Islet precursor cell (in vitro differentiated cells): Measurements from ENCODE around the gene MAN1C1.
"Not testable (repeated sequence)": the region's sequence is repeated elsewhere in the genome, so short reads cannot be mapped to it uniquely, and the experiment has no call there.

ENCODE experiments used
- DNase-seq: peaks from one replicate; pipeline ENCODE4 v3.0.0-alpha.2; 2018

Gene MAN1C1

DNA sequence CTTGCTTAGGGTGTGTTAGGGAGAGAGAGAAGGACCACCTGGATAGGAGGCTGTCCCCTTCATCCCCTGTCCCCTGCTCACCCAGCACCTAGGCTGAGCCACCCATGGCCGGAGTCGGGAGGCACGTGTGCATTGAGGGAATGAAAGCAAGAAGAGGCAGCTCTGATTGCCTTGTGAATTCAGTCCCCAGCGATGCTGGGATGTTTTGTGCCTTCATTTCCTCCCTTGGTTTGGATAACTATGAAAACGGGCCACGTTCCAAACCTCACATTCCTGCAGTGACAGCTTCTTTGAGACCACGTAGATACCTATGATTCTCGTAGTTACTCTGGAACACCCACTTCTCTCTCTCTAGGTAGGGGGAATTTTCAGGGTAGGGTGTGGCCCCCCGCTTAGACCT, 67.1 kb downstream of the MAN1C1 start:
- no peak for DNase-seq

DNA sequence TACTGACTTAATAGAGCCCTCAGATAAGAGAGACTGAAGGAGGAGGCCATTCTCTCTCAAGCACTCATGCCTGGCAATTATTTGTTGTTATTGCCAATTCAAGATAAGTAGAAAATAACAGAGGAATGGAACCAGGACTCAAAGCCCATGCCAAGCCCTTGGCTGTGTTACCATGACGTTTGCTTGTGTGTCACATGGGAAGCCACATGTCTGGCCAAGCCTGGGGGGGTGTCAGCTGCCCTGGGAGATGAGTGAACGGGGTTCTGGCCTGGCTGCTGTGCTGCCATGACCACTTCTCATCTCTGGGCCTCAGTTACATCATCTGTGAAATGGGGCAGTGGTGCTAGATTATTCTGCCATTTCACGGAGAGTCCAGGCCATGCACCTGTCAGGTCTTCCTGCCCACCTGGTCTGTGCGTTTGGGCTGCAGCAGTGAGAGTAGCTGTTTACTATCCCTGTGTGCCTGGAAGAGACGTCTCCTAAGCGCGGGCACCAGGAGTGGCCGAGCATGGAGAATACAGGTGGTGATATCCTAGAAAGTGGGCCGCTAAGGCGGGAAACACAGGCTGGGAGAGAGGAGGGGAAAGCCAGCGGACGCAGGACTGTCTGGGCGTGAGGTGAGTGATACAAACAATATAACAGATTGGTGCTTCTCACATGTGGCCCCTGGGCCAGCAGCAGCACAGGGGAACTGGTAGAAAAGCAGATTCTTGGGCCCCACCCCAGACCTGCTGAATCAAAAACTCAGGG, 67.8 kb downstream of the MAN1C1 start:
- DNase-seq = peak; percentile 45

DNA sequence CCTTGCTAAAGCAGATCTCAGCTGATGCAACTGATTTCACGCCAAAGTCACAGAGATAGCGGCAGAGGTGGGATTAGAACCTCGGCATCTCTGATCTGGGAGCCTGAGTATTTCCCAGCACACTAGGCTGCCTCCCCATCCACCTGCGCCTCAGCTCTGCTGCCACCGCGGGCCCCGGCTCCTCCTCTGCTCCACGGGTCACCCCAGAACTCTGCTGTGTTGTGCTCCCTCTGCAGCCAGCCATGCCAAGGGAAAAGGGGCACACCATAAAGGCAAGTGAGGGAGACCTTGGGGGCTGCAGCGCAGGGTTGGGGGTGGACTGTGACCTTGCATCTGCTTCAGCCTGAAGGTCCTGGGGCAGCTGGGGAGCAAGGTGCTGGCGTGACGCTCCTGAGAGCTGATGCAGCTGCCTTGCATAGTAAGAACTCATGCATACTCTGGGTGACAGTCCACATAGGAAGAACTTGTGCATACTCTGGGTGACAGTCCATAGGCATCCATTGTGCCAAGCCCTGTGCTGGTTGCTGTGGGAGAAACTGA, 68.7 kb downstream of the MAN1C1 start:
- DNase-seq = peak; percentile 50

DNA sequence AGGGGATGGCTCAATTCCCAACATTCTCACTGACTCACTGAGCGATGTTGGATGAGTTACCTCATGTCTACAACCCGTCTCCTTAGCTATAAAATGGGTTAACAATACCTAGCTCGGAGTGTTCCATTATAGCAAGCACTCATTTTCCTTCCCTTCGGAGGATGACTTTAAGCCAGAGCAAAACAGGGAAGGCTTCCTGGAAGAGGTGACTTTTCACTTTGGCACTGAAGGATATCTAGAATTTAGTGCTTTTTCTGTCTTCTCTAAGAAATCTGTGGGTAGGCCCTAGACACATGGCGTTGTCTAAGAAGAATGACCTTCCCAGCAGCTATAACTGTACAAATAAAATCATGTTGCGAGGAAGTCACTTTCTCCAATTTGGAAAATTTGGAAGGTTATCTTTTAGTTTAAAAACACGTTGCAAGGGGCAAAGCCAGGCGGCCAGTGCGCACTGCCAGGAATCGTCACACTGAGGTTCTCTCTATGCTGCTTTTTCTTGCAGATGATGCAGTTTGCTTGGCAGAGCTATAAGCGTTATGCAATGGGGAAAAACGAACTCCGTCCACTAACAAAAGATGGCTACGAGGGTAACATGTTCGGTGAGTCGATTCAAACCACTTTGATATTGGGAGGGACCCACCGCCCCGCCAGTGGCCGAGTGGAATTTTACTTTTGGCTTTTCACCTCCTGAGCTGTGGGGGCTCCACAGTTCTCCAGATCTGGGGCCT, 69.5 kb downstream of the MAN1C1 start:
- DNase-seq = no peak

DNA sequence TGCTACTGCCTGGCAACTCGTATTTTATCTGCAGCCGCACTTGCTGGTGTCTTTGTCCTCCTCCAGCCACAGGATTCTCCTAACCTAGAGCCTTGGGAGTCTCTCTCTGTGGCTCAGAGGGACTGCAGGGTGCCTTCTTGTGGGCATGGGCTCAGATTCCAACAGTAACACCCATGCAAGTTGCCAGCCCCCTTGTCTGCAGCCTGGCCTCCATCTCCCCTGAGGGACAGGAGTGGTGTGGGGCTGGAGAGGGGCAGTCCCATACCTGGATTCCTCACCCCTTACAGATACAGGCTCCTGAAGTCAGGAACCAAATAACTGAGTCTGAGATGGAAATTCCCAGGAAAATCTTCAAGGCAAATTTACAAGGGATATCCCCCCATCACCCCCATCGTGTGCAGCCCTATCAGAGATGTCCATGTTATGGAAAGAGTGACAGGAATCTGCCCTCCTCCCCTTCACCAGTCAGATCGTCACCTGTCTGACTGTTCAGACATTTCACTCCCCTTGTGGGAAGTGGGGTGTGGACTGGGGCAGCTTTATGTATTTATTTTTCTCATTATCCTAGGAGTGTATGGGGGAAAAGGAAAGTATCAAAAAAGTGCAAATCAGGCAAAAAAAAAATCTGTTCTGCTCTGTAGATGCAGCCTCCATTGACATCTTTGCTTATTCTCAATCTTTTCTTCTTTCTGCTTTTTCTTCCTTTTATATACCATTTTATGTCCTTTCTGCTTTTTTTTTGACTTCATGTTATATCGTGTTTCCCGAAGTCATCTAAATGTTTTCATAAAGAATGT, 70.8 kb downstream of the MAN1C1 start:
- DNase-seq = no peak

DNA sequence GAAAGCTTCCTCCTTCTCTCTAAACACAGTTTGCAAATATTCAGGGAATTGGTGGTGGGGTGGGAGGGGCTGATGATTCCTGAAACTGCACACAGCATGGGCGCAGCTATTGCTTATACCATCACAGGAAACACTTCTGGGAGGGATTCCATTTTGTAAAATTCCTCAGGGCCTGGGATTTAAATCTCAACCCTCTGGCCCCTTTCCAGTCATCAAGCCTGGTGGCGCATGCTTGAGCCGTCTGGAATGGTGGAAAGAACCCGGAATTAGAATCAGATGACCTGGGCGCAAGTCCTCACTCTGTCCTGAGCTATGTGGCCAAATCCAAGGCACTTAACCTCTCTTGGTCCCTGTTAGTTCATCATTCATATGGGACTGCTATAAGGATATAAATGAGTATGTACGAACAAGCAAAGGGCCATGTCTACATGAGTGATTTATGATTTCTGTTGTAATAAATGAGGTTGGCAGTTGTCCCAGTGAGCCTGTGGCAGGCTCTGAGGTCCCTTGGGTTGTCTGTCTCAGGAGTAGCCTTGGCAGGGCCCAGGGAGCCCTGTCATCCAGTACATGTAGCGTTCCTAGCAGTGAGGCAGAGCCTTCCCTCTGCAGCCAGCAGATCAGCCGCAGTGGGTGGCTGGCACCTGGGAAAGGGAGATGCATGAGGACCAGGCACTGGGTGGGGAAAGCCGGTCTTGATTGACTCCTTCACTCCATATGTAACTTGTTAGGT, 72.0 kb downstream of the MAN1C1 start:
- no peak for DNase-seq

DNA sequence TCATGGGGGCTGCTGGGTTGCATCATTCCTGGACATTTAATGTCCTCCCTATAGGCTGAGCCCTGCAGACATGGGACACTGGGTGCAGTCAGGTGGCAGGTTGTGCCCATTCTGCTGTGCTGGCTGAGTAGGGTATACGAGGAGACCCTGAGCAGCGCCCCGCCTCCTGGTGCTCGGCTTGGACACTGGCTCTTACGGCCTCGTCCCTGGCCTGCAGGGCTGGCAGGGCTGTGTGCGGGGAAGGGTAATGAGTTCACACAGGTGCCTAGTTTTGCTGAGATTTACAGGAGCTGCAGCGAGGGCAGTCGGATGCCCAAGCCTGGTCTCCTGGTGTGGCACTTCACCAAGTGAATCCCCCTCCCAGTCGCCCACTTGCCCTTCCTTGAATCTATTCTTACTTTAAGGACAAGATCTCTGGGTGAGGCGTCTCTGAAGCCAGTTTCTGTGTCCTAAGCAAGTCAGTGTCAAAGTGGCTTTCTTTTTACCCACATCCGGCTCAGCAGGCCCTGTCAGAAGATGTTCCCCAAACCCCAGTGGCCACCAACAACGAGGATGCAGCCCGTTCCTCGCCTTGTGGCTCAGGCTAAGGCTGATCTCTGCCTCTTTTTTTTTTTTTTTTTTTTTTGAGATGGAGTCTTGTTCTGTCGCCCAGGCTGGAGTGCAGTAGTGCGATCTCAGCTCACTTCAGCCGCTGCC, 73.2 kb downstream of the MAN1C1 start:
- DNase-seq = no peak

DNA sequence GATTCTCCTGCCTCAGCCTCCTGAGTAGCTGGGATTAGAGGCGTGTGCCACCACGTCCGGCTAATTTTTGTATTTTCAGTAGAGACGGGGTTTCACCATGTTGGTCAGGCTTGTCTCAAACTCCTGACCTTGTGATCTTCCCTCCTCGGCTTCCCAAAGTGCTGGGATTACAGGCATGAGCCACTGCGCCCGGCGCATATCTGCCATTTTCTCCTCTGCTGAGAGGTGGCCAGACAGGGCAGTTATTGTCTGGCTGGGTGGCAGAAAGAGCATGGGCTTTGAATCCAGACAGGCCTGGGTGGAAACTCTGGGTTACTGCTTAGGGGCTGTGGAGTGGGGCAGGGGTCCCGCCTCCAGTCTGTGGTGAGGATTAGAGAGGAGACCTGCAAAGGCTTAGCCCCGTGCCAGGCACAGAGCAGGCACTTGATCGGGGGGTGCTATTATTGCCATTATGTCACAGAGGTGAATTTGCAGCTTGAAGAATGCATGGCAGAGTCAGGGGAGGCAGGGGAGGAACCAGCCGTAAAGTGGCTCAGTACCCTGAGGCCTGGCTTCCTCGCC, 73.9 kb downstream of the MAN1C1 start:
- DNase-seq = no peak

DNA sequence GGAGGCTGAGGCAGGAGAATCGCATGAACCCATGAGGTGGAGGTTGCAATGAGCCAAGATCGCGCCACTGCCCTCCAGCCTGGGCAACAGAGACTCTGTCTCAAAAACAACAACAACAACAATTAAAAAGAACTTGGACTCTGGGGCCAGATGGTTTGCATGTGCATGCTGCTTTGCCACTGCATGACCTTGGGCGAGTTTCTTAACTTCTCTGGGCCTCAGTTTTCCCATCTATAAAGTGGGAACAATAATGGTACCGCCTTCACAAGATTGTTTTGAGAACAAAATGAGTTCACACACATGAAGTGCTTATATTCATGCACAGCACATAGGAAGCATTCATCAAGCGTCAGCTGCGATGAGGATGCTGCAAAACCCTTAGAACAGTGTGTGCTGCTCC, 74.6 kb downstream of the MAN1C1 start:
- no peak for DNase-seq

DNA sequence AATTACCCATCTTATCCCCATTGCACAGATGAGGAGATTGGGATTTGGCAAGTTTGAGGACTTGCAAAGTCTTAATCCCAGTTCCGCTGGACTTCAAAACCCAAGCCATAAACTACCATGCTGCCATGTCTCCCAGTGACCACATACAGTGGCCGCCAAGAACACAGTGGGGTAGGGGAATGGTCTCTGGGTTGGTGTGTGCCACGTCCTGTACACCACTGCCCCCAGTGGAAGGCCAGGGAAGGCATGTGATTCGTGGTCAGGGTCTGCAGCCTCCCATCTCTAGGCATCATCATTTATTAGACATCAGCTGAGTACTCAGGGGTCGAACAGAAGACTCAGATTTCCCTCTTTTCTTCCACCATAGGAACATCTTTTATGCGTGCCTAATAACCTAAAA, 76.0 kb downstream of the MAN1C1 start:
- peak; percentile 79 for DNase-seq

DNA sequence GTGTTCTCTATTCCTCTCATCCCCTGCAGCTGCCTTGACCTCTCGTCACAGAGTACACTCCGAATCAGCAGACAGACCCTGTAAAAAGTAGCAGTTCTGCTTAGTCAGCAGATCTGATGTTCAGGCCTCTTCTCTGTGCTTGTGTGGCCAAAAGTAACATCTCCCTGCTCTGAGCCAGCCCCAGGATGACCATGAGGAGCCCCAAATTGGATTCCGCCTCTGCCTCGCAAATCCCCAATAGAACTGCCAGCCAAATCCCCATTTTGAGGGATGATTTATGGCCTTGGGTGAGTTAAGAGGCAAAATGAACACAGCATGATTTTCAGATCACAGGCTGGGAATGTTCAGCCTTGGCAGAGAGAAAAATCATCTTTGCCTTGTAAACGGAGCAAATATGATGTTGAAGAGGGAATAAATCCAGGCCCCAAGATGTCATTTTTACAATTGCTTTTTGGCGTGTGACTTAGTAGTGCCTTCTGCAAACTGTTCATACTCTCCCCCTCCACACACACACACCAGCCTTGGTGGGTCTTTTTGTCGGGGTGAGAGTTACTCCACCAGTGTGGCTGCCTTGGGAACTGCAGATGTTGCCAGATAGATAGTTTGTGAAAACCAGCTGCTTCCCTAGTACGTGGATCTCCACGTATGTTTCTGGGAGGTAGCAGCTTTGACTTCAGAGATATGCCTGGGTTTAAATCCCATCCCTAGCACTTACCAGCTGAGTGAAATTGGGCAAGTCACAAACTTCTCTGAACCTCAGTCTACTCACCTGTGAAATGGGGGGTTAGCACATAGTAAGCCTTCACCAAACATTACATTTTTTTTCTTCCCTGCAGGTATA, 77.8 kb downstream of the MAN1C1 start:
- no peak for DNase-seq

DNA sequence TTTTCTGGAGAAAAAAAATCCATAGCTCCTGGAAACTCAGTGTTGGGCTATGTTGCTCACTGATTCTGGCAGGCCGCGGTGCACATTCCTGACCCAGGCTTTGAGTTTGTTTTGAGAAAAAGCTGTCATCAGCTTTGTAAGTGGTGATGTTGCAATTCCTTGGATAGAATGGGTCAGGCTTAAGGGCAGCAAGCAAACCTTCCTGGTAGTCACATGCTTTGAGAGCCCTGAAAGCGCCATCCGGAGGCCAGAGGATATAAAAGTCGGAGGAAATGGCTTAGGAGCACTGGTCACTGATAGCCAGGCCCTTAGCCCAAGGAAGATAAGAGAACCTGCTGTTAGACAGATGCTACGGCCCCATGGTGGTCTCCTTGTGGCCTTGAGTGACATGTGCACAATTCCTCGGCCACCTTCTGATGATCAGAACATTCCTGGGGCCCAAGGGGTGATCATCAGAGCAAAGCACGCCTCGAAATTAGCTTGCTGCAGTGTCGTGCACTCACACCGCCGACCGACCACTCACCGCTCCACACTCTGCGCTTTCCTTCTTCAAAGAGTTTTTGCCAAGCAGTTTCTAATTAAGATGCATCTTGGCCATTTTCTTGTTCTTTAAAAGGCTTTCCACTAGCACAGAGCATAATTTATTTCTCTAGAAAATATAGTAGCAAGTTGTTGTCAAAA, 78.6 kb downstream of the MAN1C1 start:
- DNase-seq = peak; percentile 92

DNA sequence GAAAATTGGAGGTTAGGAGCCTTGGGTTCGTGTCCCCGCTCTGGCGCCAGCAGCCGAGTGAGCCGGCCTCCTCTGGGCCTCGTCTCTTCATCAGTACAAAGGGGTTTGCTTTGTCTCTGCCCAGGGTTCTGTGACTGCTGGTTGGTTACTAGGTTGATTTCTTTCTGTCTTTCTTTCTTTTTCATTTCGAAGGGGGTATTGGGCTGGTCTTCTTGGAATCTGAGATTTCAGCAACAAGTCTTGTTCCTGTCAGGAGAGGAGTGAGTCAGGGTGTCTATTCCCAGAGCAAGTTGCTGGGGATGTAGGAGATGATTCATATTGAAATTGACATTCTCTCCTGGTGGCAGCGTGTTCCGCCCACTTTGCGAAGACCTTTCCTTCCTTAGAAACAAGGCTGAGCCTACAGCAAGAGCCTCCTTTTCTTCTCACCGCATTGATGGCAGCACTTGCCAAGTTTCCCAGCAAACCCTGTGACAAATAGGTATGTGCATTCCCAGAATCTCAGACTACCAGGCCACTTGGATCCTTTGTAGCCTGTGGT, 79.2 kb downstream of the MAN1C1 start:
- peak; percentile 86 for DNase-seq

DNA sequence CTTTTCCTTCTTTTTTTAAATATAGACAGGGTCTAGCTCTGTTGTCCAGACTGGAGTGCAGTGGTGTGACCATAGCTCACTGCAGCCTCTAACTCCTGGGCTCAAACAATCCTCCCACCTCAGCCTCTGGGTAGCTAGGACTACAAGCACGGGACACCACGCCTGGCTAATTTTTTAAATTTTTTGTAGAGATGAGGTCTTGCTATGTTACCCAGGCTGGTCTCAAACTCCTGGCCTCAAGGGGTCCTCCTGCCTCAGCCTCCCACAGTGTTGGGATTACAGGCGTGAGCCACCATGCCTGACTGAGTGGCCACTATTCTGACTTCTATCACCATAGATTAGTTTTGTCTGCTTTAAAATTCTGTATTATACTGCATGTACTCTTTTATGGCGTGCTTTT, 80.1 kb downstream of the MAN1C1 start:
- peak; percentile 9 for DNase-seq

DNA sequence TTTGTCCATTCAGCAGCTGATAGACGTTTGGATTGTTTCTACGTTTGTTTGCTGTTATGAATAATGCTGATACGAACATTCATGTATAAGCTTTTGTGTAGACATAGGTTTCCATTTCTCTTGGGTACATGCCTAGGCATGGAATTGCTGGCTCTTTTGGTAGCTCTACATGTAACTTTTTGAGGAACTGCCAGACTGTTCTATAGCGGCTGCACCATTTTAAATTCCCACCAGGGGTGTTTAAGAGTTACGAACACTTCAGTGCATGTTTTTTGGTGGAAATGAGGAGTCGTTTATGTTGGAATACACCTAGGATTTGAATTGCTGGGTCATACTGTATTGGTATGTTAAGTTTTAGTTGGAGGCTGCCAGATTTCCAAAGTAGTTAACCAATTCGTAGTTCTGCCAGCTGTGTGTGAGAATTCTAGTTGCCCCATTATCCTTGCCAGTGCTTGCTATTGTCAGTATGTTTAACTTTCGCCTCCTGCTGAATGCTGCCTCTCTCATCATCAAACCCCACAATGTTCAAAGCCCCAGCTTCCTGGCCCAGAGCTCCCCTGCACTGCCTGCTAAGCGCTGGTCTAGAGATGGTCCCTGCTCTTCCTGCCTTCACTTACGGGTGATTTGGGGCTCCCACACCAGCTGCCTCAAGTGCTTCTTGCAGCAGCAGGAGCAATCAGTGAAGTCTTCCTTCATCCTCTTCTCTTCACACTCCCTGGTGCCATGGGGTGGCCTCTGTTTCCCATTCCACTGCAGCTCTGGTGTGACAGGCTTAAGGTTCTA, 81.0 kb downstream of the MAN1C1 start:
- DNase-seq = no peak

DNA sequence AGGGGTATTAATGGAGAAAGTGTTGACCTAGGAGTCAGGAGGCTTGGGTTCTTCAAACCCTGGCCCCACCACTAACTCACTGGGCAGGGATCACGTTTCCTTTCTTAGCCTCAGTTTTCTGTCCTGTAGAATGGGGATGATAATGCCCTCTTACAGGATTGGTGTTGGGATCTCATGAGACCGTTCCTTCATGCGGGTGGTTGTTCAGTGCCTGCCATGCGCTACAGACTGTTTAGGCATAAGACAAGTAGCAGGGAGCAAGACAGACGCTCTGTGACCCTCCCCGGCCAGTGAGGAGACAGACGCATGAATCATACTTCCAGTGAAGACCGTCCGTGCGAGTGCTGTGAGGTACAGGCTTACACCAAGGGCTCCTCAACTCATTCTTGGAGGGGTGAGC, 81.7 kb downstream of the MAN1C1 start:
- peak; percentile 75 for DNase-seq

DNA sequence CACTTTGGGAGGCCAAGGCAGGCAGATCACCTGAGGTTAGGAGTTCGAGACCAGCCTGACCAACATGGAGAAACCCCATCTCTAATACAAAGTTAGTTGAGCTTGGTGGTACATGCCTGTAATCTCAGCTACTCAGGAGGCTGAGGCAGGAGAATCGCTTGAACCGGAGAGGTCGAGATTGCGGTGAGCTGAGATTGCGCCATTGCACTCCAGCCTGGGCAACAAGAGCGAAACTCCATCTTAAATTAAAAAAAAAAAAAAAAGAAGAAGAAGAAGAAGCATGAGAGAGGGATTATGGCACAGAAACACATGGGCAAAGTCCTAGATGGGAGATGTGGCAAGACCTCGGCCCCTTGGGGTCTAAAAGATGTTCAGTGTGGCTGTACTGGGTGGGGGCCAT, 82.5 kb downstream of the MAN1C1 start:
- DNase-seq = not testable (repeated sequence)

DNA sequence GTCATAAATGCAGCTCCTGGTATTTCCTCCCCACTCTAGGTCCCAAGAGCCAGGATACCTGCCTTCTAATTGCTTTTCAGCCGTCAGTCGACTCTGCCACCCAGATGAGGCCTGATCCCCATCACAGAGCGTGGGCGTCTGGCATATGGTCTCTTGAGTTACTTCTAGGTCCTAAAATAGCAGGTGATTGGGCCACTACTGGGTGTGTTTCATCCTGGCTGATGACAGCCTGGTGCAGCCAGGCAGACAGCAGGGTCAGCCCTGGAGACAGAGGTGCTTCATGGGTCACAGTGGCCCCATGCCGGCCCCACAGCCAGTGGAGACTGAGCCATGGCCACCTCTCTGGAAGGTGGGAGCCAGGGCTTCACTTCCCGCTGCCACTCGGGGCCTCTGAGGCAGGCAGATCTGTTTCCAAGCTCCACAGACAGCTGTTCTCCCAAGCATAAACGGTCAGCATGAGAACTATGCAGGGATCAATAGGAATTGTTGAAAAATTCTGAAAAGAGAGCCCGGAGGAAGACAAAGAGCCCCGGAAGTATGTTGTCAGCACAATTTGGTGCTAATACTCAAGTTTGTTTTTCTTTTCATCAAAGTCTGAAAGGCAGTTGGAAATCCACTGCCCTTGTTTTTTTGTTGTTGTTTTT, 83.0 kb downstream of the MAN1C1 start:
- no peak for DNase-seq

DNA sequence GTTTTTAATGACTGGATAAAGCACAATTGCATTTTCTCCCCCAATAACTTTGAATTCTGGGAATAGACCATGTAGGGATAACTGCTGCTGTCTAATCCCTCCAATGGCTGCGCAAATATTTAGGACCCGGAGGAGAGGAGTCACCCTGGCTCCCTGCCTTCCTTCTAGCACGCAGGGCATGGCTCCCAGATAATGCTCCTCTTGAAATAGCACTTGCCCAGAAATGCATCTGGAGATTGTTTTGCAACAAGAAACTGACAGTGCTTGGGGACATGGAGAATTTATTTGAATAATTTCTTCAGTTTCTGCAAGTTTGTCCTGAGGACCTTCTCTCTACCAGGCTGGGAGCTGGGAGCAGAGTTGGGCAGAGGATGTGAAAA, 83.5 kb downstream of the MAN1C1 start:
- DNase-seq = no peak
